ENCODE data around the gene TRIO.
A peak's percentile ranks its signal among the peaks of the same experiment; 100 is the strongest.

TRIO gene

DNA sequence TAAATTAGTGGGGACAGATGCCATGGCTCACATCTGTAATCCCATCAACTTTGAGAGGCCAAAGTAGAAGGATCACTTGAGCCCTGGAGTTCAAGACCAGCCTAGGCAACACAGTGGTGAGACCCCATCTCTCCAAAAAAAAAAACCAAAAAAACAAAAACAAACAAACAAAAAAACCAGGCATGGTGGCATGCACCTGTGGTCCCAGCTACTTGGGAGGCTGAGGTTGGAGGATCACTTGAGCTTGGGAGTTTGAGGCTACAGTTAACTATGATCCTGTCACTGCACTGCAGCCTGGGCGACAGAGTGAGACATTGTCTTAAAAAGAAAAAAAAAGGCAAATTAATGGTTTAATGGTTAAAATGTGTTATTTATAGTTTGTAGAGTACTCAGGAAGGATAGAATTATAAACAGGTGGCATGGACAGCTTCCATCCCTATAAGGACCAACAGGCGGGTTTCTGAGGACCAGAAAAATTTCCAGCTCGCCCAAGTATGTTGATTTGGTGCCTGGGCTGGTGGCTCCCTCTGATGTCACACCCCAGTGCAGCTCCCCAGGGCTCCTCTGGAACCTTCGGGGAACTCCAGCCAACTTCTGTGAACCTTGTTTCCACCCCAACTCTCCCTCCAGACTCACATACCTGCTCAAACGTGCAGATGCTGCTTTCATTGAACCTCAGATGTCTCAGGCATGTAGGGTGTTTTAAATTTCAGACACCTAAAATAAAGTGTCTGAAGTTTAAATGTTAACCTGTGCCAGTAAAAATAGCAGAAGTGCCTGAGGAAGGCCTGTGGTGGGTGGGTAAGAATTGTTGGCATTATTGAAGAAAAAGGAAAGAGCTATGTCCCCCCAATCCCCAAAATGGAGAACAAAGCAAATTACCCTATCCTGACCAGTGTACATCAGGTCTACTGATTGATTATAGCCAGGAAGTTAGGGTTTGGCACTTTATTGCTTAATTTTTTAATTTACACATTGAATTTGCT, 69.0 kb downstream of the TRIO start:
- peak; percentile 10 to 43 for ATAC-seq

DNA sequence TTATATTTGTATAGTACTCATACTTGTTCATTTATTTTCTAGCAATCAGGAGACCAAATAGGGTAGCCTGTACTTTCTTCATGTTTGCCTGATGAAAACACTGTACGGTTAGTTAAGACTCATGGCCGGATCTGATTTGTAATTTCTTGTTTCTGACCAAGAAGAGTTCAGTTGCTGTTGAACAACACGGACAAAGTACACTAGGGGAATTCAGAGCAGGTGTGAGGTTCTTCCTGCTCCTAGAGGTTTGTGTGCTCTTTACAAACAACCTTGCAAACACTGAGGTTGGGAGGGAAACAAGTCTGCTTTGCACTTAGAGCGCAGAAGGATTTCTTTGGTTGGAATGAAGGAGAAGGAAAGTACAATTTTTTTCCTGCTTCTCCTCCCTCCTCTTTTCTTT, 69.7 kb downstream of the TRIO start:
- no peak for ATAC-seq

DNA sequence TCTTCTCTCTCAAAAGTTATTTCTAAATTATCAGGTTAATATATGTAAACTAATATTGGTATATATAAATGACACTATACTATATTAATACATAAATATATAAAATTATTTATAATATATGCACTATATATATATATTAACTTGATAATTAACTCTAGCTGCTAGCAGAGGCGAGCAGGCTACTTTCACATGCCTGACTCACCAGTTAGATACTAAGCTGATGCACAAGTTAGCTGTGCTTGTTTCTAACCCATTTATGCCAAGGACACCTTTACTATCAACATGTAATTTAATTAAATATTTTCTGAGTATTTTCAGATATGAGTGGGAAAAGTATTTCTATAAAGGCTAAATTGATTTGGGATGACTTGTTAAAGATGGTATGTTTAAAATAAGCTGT, 70.1 kb downstream of the TRIO start:
- ATAC-seq: no peak

DNA sequence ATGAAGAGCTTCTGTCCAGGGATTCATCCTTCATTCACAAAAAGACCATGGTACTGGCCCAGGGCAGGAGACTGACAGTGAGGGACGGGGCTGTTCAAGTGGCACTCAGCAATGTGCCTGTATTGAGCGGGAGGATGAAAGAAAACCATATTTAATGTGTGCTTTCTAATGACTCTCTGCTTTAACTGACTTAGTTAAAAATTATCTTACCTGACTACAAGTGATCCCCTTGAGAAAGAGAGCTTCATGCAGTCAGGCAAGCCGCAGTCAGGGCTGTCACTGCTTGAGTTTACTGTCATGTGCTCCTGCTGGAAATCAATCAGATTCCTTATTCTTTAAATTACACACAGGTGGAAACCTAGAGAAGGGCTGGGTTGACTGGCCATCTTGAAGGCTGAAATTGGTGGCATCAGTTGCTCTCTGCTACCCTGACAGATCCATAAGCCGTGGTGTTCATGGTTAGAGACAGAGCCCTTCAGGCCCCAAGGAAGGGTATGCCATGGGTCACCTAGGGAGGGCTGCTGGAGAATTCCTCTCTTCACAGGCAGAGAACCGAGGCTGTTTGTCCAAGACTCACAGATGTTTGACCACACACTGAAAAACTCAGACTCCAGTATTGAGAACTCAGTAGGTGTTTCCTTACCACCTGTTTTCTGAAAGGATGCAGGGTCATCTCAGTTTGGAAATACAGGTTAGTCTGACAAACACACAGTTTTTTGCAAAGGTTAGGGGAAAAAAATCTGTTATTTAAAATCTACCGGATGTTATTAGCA, 70.9 kb downstream of the TRIO start:
- no peak for ATAC-seq

DNA sequence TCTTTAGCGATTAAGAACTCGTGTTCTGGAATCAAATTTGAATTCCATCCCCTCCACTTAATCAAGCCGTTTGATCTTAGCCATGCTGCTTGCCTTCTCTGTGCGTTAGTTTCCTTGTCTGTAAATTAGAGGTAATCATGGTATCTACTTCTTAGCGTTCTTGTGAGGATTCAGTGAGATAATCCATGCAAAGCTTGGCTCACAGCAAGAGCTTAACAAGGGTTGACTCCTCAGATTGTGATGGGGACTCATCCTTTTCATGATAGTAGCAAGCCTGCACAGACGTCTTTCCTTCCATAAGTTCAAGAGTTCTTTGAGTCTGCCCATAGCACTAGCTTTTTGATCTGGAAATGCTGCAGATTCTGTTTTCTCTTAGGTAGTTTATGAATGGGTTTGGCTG, 72.8 kb downstream of the TRIO start:
- no peak for ATAC-seq

DNA sequence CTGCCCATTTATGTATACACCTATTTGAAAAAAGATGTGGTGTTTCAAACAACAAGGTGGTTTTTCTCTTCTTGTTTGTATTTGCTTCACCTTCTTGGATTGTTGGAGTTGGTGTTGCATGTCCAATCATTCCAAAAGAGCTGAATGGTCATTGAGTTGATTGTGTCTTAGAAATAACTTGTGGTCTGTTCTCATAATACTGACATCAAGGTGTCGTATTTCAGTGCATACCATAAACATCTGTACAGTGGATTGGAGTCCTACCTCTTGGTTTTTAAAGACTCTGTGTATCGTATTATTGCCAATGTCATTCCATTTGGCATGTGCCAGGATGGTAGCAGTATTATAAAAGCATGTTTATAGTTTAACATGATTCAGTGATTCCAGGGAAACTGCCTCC, 73.2 kb downstream of the TRIO start:
- no peak for ATAC-seq

DNA sequence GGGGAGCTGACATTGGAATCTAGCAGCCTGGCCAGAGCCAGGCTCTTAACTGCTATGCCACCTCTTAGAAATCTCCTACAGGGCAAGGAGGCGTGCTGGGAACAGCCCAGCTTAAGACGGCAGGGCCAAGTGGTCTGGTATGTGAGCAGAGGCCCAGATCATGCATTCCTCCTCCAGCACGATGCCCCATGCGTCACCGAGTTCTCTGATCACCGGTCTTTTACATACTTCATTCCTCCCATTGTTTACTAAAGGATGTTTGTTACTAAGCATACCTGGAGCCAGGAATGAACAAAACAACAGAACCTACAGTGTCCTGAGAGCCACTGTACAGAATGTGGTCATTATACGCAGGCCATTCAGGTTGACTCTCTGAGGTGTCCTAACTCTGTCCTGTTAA, 73.8 kb downstream of the TRIO start:
- no peak for ATAC-seq

DNA sequence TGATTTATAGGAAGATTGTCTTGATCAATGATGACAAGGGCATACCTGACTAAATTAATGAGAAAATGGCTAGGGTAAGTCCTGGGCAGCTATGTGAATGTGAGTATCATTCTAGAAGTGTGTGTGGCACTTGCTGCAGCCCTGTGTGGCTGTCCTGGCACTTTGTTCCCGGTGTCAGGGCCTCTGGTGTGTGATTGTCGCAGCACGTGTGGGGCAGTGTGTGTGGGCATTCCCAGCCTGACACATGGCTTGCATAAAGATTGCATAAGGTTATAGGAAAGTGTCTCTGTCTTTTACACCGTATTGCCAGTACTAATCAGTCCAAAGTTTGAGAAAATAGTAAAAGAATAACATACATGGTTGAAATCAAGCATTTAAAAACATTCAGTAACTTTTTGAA, 74.4 kb downstream of the TRIO start:
- no peak for ATAC-seq

DNA sequence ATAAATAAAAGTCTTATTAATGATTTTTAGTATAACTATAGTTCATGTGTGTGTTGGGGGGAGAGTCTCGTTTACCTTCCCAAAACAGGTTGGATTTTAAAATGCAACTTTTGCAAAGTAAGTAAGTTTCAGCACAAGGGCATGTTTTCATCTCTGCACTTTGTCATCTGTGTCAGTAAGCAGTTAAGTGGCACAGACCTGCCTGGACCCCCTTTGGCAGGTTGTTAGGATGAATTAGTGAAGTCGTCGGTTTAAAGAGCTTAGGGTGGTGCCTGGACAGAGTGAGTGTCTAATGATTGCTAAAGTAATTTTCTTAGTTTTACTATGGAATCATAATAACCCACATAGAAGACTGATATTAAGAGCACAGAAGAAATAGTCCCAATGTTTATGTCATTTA, 74.9 kb downstream of the TRIO start:
- no peak for ATAC-seq

DNA sequence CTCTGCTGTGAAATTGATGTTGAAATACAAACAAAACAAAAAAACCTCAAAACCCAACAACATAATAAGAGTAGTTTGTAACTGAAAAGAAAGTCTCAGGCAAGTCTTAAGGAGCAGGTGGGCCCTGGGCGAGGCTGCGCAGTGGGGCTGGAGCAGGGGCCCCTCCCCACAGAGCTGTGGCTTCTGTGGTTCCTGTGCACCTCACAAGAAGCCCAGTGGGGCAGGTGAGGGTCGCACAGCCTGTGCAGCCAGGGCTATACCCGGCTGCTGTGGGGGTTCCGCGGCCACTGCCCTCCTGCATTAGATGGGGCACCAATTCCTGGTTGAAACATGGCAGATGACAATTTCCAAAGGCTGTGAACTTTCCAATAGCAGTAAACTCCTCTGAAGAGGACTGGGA, 75.3 kb downstream of the TRIO start:
- no peak for ATAC-seq

DNA sequence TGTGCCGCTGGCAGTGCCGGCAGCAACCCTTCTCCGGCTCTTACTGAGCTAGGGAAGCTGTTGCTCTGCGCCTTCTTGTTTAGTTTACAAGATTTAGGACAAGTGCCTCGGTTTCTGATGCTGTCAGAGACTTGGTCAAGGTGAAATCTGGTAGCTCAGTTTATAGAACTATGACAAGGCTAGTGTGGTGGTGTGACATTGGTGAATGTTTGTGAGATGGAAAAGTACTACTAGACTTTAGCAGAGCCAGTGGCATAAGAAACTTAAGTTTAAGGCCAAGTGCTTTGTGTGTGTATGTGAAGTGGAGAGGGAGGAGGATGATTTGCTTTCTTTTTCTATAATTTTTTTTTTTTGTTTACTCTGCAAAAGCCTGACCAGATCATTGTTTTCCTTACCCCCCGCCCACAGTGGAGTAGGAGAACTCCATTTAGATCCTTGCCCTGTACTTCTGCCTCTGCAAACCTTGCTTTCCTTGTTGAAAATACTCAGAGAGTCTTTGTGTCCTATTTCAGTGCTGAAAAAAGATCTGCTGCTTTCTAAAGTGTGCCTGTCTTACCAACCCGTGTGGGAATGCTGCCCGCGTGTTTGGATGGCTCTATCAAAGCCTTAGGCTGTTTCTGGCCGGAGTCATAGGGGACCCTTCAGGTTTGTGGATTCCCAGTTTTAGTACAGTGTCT, 75.9 kb downstream of the TRIO start:
- ATAC-seq: no peak

DNA sequence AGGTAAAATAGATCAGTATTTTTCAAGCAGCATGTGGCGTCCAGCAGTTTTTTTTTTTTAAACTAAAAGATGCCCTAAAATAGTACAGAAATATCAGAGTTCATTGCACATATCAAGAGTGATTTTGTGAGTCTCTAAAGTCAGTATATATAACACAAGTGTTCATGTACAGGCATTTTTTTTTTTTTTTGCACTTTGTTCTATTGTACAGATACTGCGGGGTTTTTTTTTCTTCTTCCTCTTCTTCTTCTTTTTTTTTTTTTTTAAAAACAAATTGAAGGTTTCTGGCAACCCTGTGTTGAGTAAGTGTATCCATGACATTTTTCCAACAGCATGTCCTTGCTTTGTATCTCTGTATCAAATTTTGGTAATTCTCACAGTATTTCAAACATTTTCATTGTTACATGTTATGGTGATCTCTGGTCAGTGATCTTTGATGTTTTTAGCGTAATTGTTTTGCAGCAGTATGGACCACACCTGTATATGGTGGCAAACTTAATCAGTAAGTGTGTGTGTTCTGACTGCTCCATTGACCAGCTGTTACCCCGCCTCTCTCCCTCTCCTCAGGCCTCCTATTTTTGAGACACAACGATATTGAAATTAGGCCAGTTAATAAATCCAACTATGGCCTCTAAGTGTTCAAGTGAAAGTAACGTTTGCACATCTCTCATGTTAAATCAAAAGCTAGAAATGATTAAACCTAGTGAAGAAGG, 76.8 kb downstream of the TRIO start:
- no peak for ATAC-seq

DNA sequence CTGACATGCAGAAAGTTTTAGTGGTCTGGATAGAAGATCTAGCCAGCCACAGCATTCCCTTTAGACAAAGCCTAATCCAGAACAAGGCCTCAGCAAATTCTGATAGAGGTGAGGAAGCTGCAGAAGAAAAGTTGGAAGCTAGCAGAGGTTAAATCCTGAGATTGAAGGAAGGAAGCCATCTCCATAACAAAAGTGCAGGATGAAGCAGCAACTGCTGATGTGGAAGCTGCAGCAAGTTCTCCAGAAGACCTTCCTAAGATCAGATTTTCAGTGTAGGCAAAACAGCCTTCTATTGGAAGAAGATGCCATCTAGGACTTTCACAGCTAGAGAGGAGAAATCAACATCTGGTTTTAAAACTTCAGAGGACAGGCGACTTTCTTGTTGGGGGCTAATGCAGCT, 77.5 kb downstream of the TRIO start:
- ATAC-seq: no peak

DNA sequence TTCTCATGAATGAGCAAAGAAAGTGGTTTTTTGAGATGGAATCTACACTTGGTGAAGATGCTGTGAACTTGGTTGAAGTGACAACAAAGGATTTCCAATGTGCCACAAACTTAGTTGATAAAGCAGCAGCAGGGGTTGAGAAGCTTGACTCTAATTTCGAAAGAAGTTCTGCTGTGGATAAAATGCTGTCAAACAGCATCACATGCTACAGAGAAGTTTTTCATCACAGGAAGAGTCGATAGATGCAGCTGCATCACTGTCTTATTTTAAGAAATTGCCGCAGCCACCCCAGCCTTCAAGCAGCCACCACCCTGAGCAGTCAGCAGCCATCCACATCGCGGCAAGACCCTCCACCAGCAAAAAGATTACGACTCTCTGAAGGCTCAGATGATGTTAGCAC, 78.6 kb downstream of the TRIO start:
- no peak for ATAC-seq

DNA sequence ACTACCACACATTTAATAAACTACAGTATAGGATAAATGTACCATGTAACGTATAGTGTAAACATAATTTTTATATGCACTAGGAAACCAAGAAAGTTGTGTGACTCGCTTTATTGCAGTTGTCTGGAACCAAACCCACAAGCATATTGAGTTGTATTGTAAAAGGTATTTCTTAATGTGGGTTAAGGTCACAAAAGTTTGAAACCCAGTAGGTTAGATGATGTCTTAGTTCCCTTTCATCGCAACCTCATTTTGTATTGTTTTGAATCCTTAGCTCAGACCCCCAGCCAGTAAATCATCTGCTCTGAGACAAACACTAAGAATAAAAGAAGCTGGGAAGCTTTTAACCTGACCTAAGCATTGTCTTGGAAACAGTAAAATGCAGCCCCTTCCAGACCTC, 79.1 kb downstream of the TRIO start:
- ATAC-seq: no peak

DNA sequence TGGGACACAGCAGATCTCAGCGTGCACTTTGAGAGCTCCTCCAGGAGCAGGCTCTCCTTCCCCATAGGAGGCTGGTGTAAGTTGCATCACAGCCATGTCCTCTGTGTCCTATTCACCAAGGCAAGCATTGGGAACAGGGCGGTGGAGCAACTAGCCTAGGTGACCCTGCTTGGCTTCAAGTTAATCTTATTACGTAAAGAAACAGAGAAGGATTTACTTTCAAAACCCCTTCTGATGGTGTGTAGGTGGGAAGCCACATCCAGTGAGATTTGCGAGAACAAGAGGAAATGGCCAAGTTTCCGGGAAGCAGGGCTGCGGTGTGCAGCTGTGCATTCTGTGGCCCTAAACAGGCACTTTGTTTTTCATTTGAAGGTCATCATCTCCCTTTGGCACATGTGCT, 80.2 kb downstream of the TRIO start:
- ATAC-seq: no peak

DNA sequence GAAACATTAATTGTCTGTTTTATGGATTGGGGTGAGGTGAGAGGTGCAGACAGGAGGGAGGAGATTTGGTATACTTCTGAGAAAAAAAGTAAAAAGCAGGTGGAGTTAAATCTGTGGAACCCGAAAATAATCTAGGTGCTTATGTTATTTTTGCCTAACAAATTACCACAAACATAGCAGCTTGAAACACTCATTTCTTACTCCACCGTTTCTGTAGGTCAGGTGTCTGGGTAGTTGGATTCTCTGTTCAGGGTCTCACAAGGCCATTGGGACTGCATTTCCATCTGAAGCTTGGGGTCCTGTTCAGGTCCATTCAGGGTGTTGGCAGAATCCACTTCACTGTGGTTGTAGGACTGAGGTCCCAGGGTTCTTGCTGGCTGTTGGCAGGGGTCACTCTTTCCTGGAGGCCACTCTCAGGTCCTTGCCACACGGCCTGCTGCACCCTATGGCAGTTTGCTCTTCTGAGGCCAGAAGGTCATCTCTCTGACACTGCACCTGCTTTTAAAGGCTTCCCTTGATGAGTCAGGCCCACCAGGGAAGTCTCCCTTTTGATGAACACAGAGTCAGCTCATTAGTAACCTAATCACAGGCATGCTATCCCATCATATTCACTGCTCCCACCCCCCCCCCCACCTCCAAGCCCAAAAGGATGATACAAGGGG, 82.2 kb downstream of the TRIO start:
- ATAC-seq: no peak

DNA sequence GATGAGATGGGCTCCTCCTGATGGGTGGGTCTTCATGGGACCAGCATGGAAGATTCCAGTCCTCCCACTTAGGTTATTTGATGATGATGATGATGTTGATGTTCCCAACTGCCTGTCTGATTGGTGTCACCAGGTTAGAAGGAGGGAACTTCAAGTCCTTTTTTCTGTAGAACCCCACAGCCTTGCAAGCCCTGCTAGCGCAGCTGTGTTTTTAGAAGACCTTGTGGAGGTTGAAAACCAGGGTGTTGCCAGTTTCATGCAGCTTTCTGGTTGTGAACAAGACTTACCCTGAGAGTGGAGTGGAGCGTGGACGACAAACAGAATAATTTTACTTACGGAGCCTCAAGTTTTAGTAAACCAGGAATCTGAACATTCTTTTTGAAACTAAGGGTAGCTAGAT, 83.0 kb downstream of the TRIO start:
- no peak for ATAC-seq

DNA sequence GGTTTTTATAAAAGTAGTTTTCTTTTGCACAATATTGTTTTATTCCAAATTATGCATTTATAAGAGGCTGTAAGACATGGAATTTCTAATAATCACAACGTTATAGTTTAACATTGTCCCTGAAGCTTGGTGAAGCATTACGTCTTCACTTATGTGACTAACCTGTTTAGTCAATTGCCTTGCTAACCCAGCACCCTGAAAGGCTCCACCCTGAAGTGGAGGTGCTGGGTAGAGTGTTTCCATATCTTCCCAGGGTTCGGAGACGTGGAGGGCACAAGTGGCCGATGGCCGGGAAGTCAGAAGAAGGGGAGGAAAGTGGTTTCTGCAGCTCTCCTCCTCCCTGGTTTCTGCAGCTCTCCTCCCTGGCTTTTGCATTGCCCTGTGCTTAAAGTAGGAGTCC, 83.4 kb downstream of the TRIO start:
- no peak for ATAC-seq

DNA sequence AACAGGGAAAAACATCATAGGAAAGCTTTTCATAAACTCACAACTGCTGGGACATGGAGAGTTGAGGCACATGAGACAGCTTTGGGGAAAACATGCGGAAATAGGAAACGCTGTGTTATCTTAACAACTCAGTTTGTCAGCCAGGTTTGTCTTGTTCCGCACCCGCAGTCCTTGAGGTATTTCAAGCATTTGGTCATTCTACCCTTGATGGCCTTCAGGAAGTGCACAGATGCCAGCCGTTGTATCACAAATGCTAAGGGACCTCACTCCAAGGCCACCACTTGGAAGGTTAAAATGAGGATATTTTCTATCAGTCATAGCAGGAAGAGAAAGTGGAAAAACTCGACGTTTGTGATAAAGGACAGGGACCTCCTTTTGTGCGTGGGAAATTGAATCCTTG, 83.8 kb downstream of the TRIO start:
- ATAC-seq: no peak

DNA sequence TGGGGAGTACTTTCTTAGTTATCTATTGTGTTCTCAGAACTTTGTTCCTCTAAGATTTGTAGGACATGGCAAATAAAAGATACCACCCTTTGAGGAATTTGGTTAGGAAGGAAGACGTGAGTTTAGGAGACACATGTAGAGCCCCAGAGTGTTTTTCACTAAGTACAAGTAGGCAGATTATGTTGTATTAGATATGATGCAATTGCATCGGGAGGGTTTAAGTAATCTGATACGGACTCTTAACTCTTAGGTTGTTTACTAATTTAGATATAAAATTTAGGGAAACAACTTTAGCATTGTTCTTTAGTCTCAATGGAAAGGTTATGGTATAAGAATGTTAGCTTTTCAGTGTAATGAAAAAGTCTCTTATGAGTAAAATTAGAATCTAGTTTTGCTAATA, 84.4 kb downstream of the TRIO start:
- no peak for ATAC-seq

DNA sequence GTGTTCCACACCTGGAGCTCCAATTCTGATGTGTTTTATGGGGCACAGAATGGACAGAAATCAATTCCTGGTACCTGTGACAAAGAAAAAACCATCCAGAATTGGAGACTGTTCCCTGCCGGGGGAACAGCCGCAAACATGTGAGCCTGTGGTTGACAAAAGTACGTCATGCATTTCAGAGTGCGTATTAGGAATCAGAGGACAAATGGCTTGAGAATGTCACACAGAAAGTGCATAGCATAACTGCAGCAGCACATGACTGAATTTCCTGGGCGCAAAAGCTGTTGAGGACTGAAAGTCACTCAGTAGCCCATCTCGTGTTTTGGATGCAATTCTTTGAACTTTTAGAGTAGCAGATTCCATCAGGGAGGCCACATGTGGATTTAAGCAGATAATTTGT, 85.1 kb downstream of the TRIO start:
- ATAC-seq: no peak

Measured in activated CD4-positive, CD25-positive, alpha-beta regulatory T cell treated with anti-CD3 and anti-CD28 coated beads, Interleukin-2, amount 50 U/mL, for 24 hours (primary cell).